Thyroid gland (tissue), 4 donors: ENCODE measurements around the gene MINPP1. TPM values are rescaled to one million over a fixed set of nuclear protein-coding genes. Genes with fewer than 3 reads are reported as not detected.

Experiments used
- DNase-seq, 2 donors: peaks; one replicate each; pipeline ENCODE4 v3.0.0-alpha.2; 2019
- H3K27ac ChIP-seq, 3 donors: fragments of 200-600 bp; sonication (generic); 1 replicate in 2 of 3; 2 replicates in 1 of 3; pipeline ENCODE4 v1.5.1; 2016 to 2019; ENCODE audit warnings: mild to moderate bottlenecking in 1 of 3, moderate library complexity in 1 of 3
- H3K27me3 ChIP-seq: fragments of 200-600 bp; sonication (generic); one replicate; pipeline ENCODE4 v1.5.1; 2019
- H3K36me3 ChIP-seq, 2 donors: fragments of 200-600 bp; sonication (generic); one replicate each; pipeline ENCODE4 v1.5.1; 2016 to 2019
- H3K4me1 ChIP-seq, 2 donors: fragments of 200-600 bp; sonication (generic); one replicate each; pipeline ENCODE4 v1.5.1; 2017 to 2019
- H3K4me3 ChIP-seq, 3 donors: fragments of 200-600 bp; sonication (generic); replicated peaks in 1 of 3; 1 replicate in 2 of 3; 2 replicates in 1 of 3; pipeline ENCODE4 v1.5.1; 2016; ENCODE audit warnings: mild to moderate bottlenecking in 1 of 3
- H3K9me3 ChIP-seq: fragments of 200-600 bp; sonication (generic); one replicate; pipeline ENCODE4 v1.5.1; 2017
- CTCF ChIP-seq, 6 experiments: fragments of 200-600 bp in 3 of 6; fragments of 450-650 bp in 3 of 6; sonication (generic) in 3 of 6; IDR thresholded peaks; one replicate each; pipeline ENCODE4 v1.5.1; 2016 to 2019; ENCODE audit warnings: antibody characterized with exemption in 6 of 6, mild to moderate bottlenecking in 2 of 6, inconsistent platforms in 1 of 6, moderate library complexity in 1 of 6
- POLR2A ChIP-seq, 2 donors: fragments of 450-650 bp; IDR thresholded peaks; one replicate each; pipeline ENCODE4 v1.6.1; 2017; ENCODE audit warnings: antibody characterized with exemption in 2 of 2, mild to moderate bottlenecking in 2 of 2, moderate library complexity in 1 of 2
- WGBS, 2 donors: methylation state at CpG; one replicate each; pipeline ENCODE4 v1.1.5; 2017; 5-methylcytosine and 5-hydroxymethylcytosine counted together
- intact Hi-C: fragments of 100-400 bp; cut with DNase I; formaldehyde crosslinking; loops from one replicate; pipeline ENCODE4 v1.15.1; 2023
- total RNA-seq, 4 donors: library from RNA; depleted of rRNA; stranded (reverse); fragments of >200 nt; gene quantifications; one replicate each; pipeline ENCODE4 v1.2.3, GENCODE V29; 2016

Gene MINPP1
- total RNA-seq, 4 donors from 2014 or later, result 20.0 to 24.2 (median 22.8) TPM

- 95 to 96% methylated on average over 3 of the region's 3 CpGs for WGBS, 2 donors
- Histone ChIP-seq H3K9me3 (no peaks in the 10 kb centered on the region), H3K36me3 (no peaks in the 10 kb centered on the region), H3K4me3 (no peak overlapping the region), H3K27me3 (no peaks in the 10 kb centered on the region), H3K4me1 (no peaks in the 10 kb centered on the region), H3K27ac (no peak overlapping the region)
- TF ChIP-seq POLR2A (IDR thresholded peaks at IDR 0.05) (no peak), CTCF (IDR thresholded peaks at IDR 0.05) (no peak)
- intact Hi-C loops, result no loop called here
- no peak for DNase-seq
These were observed 71.2 kb downstream of the MINPP1 start for GRCh38 chr10:87575851-87576250.

- H3K4me3 ChIP-seq, result no peak overlapping the region
- 85 to 88% methylated on average over 5 of the region's 5 CpGs for WGBS, 2 donors
- no peaks in the 10 kb centered on the region for H3K27me3 ChIP-seq
- H3K4me1 ChIP-seq, result no peaks in the 10 kb centered on the region
- no peak for DNase-seq
- H3K27ac ChIP-seq, result no peak overlapping the region
- TF ChIP-seq POLR2A (IDR thresholded peaks at IDR 0.05) (no peak), CTCF (IDR thresholded peaks at IDR 0.05) (no peak)
- no peaks in the 10 kb centered on the region for H3K36me3 ChIP-seq
- H3K9me3 ChIP-seq, result no peaks in the 10 kb centered on the region
- intact Hi-C loops, result no loop called here
These were observed 73.6 kb downstream of the MINPP1 start for GRCh38 chr10:87578160-87578841.

- intact Hi-C loops, result no loop called here
- no peak for TF ChIP-seq CTCF (IDR thresholded peaks at IDR 0.05)
- no peak for TF ChIP-seq POLR2A (IDR thresholded peaks at IDR 0.05)
- Histone ChIP-seq H3K9me3 (no peaks in the 10 kb centered on the region), H3K4me1 (no peaks in the 10 kb centered on the region), H3K27me3 (no peaks in the 10 kb centered on the region), H3K4me3 (no peak overlapping the region), H3K27ac (no peak overlapping the region), H3K36me3 (no peaks in the 10 kb centered on the region)
- DNase-seq, result no peak
- WGBS, 2 donors, result 48 to 62% methylated on average over 11 of the region's 11 CpGs
These were observed 74.2 kb downstream of the MINPP1 start for GRCh38 chr10:87578842-87579401.

GRCh38 chr10:87579563-87579962 lies 74.9 kb downstream of the MINPP1 start:
- WGBS, 2 donors, result 78 to 88% methylated on average over 1 of the region's 1 CpG
- Histone ChIP-seq H3K4me3 (no peak overlapping the region), H3K9me3 (no peaks in the 10 kb centered on the region), H3K27ac (no peak overlapping the region), H3K27me3 (no peaks in the 10 kb centered on the region), H3K4me1 (no peaks in the 10 kb centered on the region), H3K36me3 (no peaks in the 10 kb centered on the region)
- no peak for DNase-seq
- TF ChIP-seq POLR2A (IDR thresholded peaks at IDR 0.05) (no peak), CTCF (IDR thresholded peaks at IDR 0.05) (no peak)
- intact Hi-C loops, result no loop called here

- Histone ChIP-seq H3K36me3 (no peaks in the 10 kb centered on the region), H3K9me3 (no peaks in the 10 kb centered on the region), H3K4me3 (no peak overlapping the region), H3K27ac (no peak overlapping the region), H3K4me1 (no peaks in the 10 kb centered on the region), H3K27me3 (no peaks in the 10 kb centered on the region)
- 66 to 80% methylated on average over 1 of the region's 1 CpG for WGBS, 2 donors
- no peak for DNase-seq
- TF ChIP-seq POLR2A (IDR thresholded peaks at IDR 0.05) (no peak), CTCF (IDR thresholded peaks at IDR 0.05) (no peak)
- intact Hi-C loops, result no loop called here
These were observed 75.3 kb downstream of the MINPP1 start for GRCh38 chr10:87580016-87580415.
